Mammary epithelial cell (primary cell): ENCODE results near the gene LRPAP1.

Experiments used
- CTCF ChIP-seq, 2 donors: IDR thresholded peaks in 1 of 2; conservative IDR thresholded peaks in 1 of 2; 2 replicates each; pipeline ENCODE4 v1.5.1; 2011 to 2012; ENCODE audit warnings: inconsistent platforms in 2 of 2, low read length in 2 of 2, mild to moderate bottlenecking in 2 of 2, control low read depth in 1 of 2, low read depth in 1 of 2; ENCODE audit not compliant: insufficient read depth in 1 of 2; ENCODE audit errors: extremely low read depth in 1 of 2
- EZH2 ChIP-seq: IDR thresholded peaks from 2 replicates; pipeline ENCODE4 v1.6.1; 2012; ENCODE audit warnings: low read length, inconsistent platforms, borderline replicate concordance

DNA sequence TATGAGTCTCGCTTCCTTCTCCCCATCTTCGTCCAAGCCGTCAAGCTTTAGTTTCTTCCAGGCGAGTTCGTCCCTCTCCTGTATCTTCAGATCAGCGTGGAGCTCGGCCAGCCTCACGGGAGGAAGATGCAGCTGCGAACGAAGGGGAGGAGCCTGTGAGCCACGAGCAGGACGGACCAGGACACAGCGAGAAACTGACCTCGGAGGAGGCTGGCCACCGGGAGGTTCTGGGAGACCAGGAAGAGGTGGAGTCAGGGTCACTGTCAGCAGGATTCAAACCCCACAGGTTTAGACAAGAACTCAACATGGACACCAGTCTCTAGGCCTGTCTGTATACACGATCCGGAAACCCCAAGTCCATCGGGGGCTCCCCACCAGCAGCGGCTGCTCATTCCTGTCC, 7.3 kb downstream of the LRPAP1 start:
- no peak for TF ChIP-seq CTCF (conservative IDR thresholded peaks at IDR 0.05 in 1 of 2, IDR thresholded peaks at IDR 0.05 in 1 of 2; ENCODE audit: extremely low read depth in 1 of 2, insufficient read depth in 1 of 2, low read depth in 1 of 2, low read length in 2 of 2)
- TF ChIP-seq EZH2: no peak
